ENCODE data around the gene SSBP2.

DNA sequence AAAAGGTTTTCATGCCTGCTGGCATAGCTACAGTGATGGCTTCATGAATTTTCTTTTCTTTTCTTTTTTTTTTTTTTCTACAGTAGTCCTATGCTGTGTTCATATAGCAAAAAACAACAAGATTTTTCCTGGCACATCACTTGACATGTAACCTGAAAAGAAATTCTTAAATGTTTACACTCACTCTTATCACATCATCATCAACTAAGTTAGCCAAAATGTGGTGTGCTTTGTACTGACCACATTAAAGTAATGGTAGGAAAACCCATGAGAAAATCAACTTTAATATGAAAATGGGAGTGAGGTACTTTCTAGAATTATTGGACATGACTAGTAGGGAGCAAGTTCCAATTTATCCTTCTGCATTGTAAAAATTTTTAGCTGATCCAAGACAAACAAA lies 146.7 kb downstream of the SSBP2 start:
- no peak for TF ChIP-seq CTCF (IDR thresholded peaks at IDR 0.05)
- no peak for TF ChIP-seq POLR2A (IDR thresholded peaks at IDR 0.05)

Measured in stomach (tissue), 4 donors.